CD4-positive, alpha-beta memory T cell (primary cell): ENCODE measurements around the gene DLK1. TPM values are rescaled to one million over a fixed set of nuclear protein-coding genes. Genes with fewer than 3 reads are reported as not detected.
A peak's percentile ranks its signal among the peaks of the same experiment; 100 is the strongest.

Experiments
- CTCF ChIA-PET: fragments of 350-600 bp; sonication (Branson Sonifier 250); formaldehyde crosslinking; loops from one replicate; lab custom pipeline; 2021; ENCODE audit warnings: inconsistent platforms; ENCODE audit not compliant: partially characterized antibody; lab: Charles Lee
- POLR2A ChIA-PET: fragments of 350-600 bp; sonication (Branson Sonifier 250); formaldehyde crosslinking; loops from one replicate; lab custom pipeline; 2021; ENCODE audit not compliant: partially characterized antibody; lab: Charles Lee
- DNase-seq, 5 donors: peaks; one replicate each; pipeline versions ENCODE4 v3.0.0 to v3.0.0-alpha.2; 2020 to 2022; ENCODE audit warnings: mixed read lengths in 1 of 5
- H3K27ac ChIP-seq: one replicate; pipeline ENCODE4 v1.7.0; 2013; ENCODE audit warnings: low read depth, low read length
- H3K27me3 ChIP-seq: 2 replicates; pipeline ENCODE4 v1.7.0; 2013; ENCODE audit warnings: mild to moderate bottlenecking, low read length, moderate library complexity; ENCODE audit not compliant: insufficient read depth
- H3K36me3 ChIP-seq: 2 replicates; pipeline ENCODE4 v1.7.0; 2013; ENCODE audit warnings: mild to moderate bottlenecking, low read length, moderate library complexity; ENCODE audit not compliant: insufficient read depth
- H3K4me1 ChIP-seq: 2 replicates; pipeline ENCODE4 v1.7.0; 2013; ENCODE audit warnings: mild to moderate bottlenecking, low read length, moderate library complexity; ENCODE audit not compliant: insufficient read depth
- H3K4me3 ChIP-seq, 2 donors: one replicate each; pipeline ENCODE4 v1.7.0; 2013; ENCODE audit warnings: low read length in 2 of 2, mild to moderate bottlenecking in 1 of 2
- H3K9me3 ChIP-seq, 2 donors: one replicate each; pipeline ENCODE4 v1.7.0; 2013; ENCODE audit warnings: low read length in 2 of 2, control low read depth in 1 of 2; ENCODE audit not compliant: control insufficient read depth in 1 of 2
- H3K27ac Mint-ChIP-seq, 7 donors: one replicate each; pipeline ENCODE4 v1.8.0; 2020 to 2021; ENCODE audit warnings: mixed read lengths in 7 of 7, mild to moderate bottlenecking in 6 of 7, inconsistent platforms in 3 of 7, moderate library complexity in 3 of 7
- H3K27me3 Mint-ChIP-seq, 2 donors: one replicate each; pipeline ENCODE4 v1.8.0; 2020 to 2021; ENCODE audit warnings: mixed read lengths in 2 of 2
- H3K36me3 Mint-ChIP-seq, 2 donors: one replicate each; pipeline ENCODE4 v1.8.0; 2020 to 2021; ENCODE audit warnings: mixed read lengths in 2 of 2, inconsistent platforms in 1 of 2, mild to moderate bottlenecking in 1 of 2
- H3K4me1 Mint-ChIP-seq, 4 donors: one replicate each; pipeline ENCODE4 v1.8.0; 2020 to 2021; ENCODE audit warnings: mixed read lengths in 4 of 4, mild to moderate bottlenecking in 1 of 4
- H3K4me3 Mint-ChIP-seq, 8 donors: one replicate each; pipeline ENCODE4 v1.8.0; 2020 to 2021; ENCODE audit warnings: mixed read lengths in 8 of 8, mild to moderate bottlenecking in 7 of 8, moderate library complexity in 6 of 8, inconsistent platforms in 3 of 8
- H3K9me3 Mint-ChIP-seq, 8 donors: one replicate each; pipeline ENCODE4 v1.8.0; 2020 to 2021; ENCODE audit warnings: mixed read lengths in 8 of 8, mild to moderate bottlenecking in 5 of 8, inconsistent platforms in 3 of 8, moderate library complexity in 1 of 8
- intact Hi-C: fragments of 100-400 bp; cut with micrococcal nuclease; formaldehyde crosslinking; loops from one replicate; pipeline ENCODE4 v1.15.1; 2023
- polyA plus RNA-seq, 2 donors: library from polyadenylated mRNA; unstranded; fragments of 300-500 nt; fragmentation: Illumina TruSeq; gene quantifications; one replicate each; pipeline ENCODE4 v1.2.3, GENCODE V29; 2021
- total RNA-seq, 2 experiments: library from RNA; stranded (reverse); gene quantifications; one replicate each; pipeline ENCODE4 v1.2.3, GENCODE V29; 2021

The DLK1 gene
- total and polyA plus RNA-seq, 4 experiments from 2014 or later, result not detected

- Mint-ChIP-seq H3K36me3 (no peaks in the 10 kb centered on the region), H3K9me3 (no peaks in the 10 kb centered on the region), H3K27ac (peak overlapping the region in 1 of 7 donors; percentile 39), H3K4me1 (no peaks in the 10 kb centered on the region), H3K27me3 (peaks cover 2 to 3% of the 10 kb centered on the region in 2 donors), H3K4me3 (no peak overlapping the region)
- Histone ChIP-seq H3K36me3 (no peaks in the 10 kb centered on the region), H3K4me1 (no peaks in the 10 kb centered on the region), H3K27ac (no peak overlapping the region), H3K4me3 (no peak overlapping the region), H3K9me3 (no peaks in the 10 kb centered on the region), H3K27me3 (no peaks in the 10 kb centered on the region)
- CTCF ChIA-PET, result no interaction called here
- no peak for DNase-seq
- intact Hi-C loops, result no loop called here
- POLR2A ChIA-PET, result no interaction called here
Observed at GRCh38 chr14:100765296-100765695, 38.6 kb downstream of the DLK1 start.

- DNase-seq, result no peak
- H3K27ac ChIP-seq, result no peak overlapping the region
- H3K9me3 Mint-ChIP-seq, result peaks cover 0 to 4% (median 0%) of the 10 kb centered on the region in 8 donors
- H3K27ac Mint-ChIP-seq, result no peak overlapping the region
- CTCF ChIA-PET, result no interaction called here
- intact Hi-C loops, result no loop called here
- H3K27me3 ChIP-seq, result no peaks in the 10 kb centered on the region
- H3K36me3 ChIP-seq, result no peaks in the 10 kb centered on the region
- H3K4me3 Mint-ChIP-seq, result no peak overlapping the region
- no peaks in the 10 kb centered on the region for H3K4me1 ChIP-seq
- no peaks in the 10 kb centered on the region for H3K36me3 Mint-ChIP-seq
- H3K9me3 ChIP-seq, result no peaks in the 10 kb centered on the region
- no peaks in the 10 kb centered on the region for H3K4me1 Mint-ChIP-seq
- POLR2A ChIA-PET, result no interaction called here
- peaks cover 3 to 8% of the 10 kb centered on the region in 2 donors for H3K27me3 Mint-ChIP-seq
- no peak overlapping the region for H3K4me3 ChIP-seq
Observed at GRCh38 chr14:100765991-100766390, 39.3 kb downstream of the DLK1 start.

- Mint-ChIP-seq H3K4me3 (no peak overlapping the region), H3K27ac (no peak overlapping the region), H3K4me1 (no peaks in the 10 kb centered on the region), H3K27me3 (peaks cover 2 to 10% of the 10 kb centered on the region in 2 donors), H3K9me3 (peaks cover 0 to 7% (median 0%) of the 10 kb centered on the region in 8 donors), H3K36me3 (no peaks in the 10 kb centered on the region)
- DNase-seq, result no peak
- H3K27me3 ChIP-seq, result no peaks in the 10 kb centered on the region
- CTCF ChIA-PET, result no interaction called here
- H3K36me3 ChIP-seq, result no peaks in the 10 kb centered on the region
- no peak overlapping the region for H3K4me3 ChIP-seq
- H3K4me1 ChIP-seq, result no peaks in the 10 kb centered on the region
- no peaks in the 10 kb centered on the region for H3K9me3 ChIP-seq
- intact Hi-C loops, result no loop called here
- H3K27ac ChIP-seq, result no peak overlapping the region
- POLR2A ChIA-PET, result no interaction called here
Observed at GRCh38 chr14:100767003-100767787, 40.5 kb downstream of the DLK1 start.

GRCh38 chr14:100767788-100768536 lies 41.3 kb downstream of the DLK1 start:
- no peaks in the 10 kb centered on the region for H3K4me1 ChIP-seq
- no peaks in the 10 kb centered on the region for H3K36me3 Mint-ChIP-seq
- intact Hi-C loops, result no loop called here
- no peaks in the 10 kb centered on the region for H3K27me3 ChIP-seq
- peaks cover 2 to 10% of the 10 kb centered on the region in 2 donors for H3K27me3 Mint-ChIP-seq
- H3K27ac Mint-ChIP-seq, result no peak overlapping the region
- ChIA-PET CTCF (no interaction called here), POLR2A (no interaction called here)
- no peak overlapping the region for H3K4me3 ChIP-seq
- peaks cover 0 to 7% (median 0%) of the 10 kb centered on the region in 8 donors for H3K9me3 Mint-ChIP-seq
- H3K4me1 Mint-ChIP-seq, result no peaks in the 10 kb centered on the region
- no peak for DNase-seq
- H3K27ac ChIP-seq, result no peak overlapping the region
- H3K9me3 ChIP-seq, result no peaks in the 10 kb centered on the region
- no peak overlapping the region for H3K4me3 Mint-ChIP-seq
- H3K36me3 ChIP-seq, result no peaks in the 10 kb centered on the region

GRCh38 chr14:100769035-100769939 lies 42.6 kb downstream of the DLK1 start:
- no peaks in the 10 kb centered on the region for H3K36me3 Mint-ChIP-seq
- peaks cover 2 to 10% of the 10 kb centered on the region in 2 donors for H3K27me3 Mint-ChIP-seq
- DNase-seq, result no peak
- H3K4me1 ChIP-seq, result no peaks in the 10 kb centered on the region
- no peak overlapping the region for H3K27ac Mint-ChIP-seq
- no peaks in the 10 kb centered on the region for H3K36me3 ChIP-seq
- H3K4me3 ChIP-seq, result no peak overlapping the region
- no peaks in the 10 kb centered on the region for H3K9me3 ChIP-seq
- ChIA-PET CTCF (no interaction called here), POLR2A (no interaction called here)
- intact Hi-C loops, result no loop called here
- peaks cover 0 to 7% (median 0%) of the 10 kb centered on the region in 8 donors for H3K9me3 Mint-ChIP-seq
- H3K4me1 Mint-ChIP-seq, result no peaks in the 10 kb centered on the region
- no peak overlapping the region for H3K4me3 Mint-ChIP-seq
- H3K27ac ChIP-seq, result no peak overlapping the region
- no peaks in the 10 kb centered on the region for H3K27me3 ChIP-seq

- no peak for DNase-seq
- H3K4me1 Mint-ChIP-seq, result no peaks in the 10 kb centered on the region
- Histone ChIP-seq H3K4me3 (no peak overlapping the region), H3K27ac (no peak overlapping the region), H3K4me1 (no peaks in the 10 kb centered on the region), H3K27me3 (no peaks in the 10 kb centered on the region), H3K9me3 (no peaks in the 10 kb centered on the region), H3K36me3 (no peaks in the 10 kb centered on the region)
- POLR2A ChIA-PET, result no interaction called here
- H3K27ac Mint-ChIP-seq, result no peak overlapping the region
- intact Hi-C loops, result no loop called here
- H3K4me3 Mint-ChIP-seq, result no peak overlapping the region
- no peaks in the 10 kb centered on the region for H3K36me3 Mint-ChIP-seq
- peaks cover 2 to 10% of the 10 kb centered on the region in 2 donors for H3K27me3 Mint-ChIP-seq
- CTCF ChIA-PET, result no interaction called here
- H3K9me3 Mint-ChIP-seq, result peaks cover 0 to 7% (median 0%) of the 10 kb centered on the region in 8 donors
Observed at GRCh38 chr14:100770046-100770445, 43.4 kb downstream of the DLK1 start.
